GM18909 (cell line): Measurements from ENCODE around the gene STEAP3.

ENCODE experiments used
- ATAC-seq: cut with Tn5 transposase; IDR thresholded peaks from one replicate; pipeline ENCODE4 v1.9.1; 2021; ENCODE audit warnings: mild to moderate bottlenecking; ENCODE audit not compliant: unreplicated experiment, poor library complexity

The STEAP3 gene

GRCh38 chr2:119223521-119224390 lies at the start of gene STEAP3:
Gene STEAP3 (plus strand): TSS chr2:119223834. CDS start chr2:119231013, 7,179 bp downstream.
- peak; percentile 86 for ATAC-seq

- peak; percentile 68 for ATAC-seq
These were observed 49.2 kb upstream of the STEAP3 start for GRCh38 chr2:119174216-119174992.

- ATAC-seq, result no peak
These were observed 48.7 kb upstream of the STEAP3 start for GRCh38 chr2:119174993-119175347.

- no peak for ATAC-seq
These were observed 48.1 kb upstream of the STEAP3 start for GRCh38 chr2:119175517-119175916.

- ATAC-seq, result no peak
These were observed 46.3 kb upstream of the STEAP3 start for GRCh38 chr2:119177171-119177837.

- no peak for ATAC-seq
These were observed 45.8 kb upstream of the STEAP3 start for GRCh38 chr2:119177838-119178190.

- no peak for ATAC-seq
These were observed 44.9 kb upstream of the STEAP3 start for GRCh38 chr2:119178776-119179175.

- ATAC-seq, result no peak
These were observed 44.4 kb upstream of the STEAP3 start for GRCh38 chr2:119179202-119179601.

- ATAC-seq, result no peak
These were observed 43.6 kb upstream of the STEAP3 start for GRCh38 chr2:119179991-119180390.

- no peak for ATAC-seq
These were observed 42.7 kb upstream of the STEAP3 start for GRCh38 chr2:119180892-119181291.

GRCh38 chr2:119181391-119181790 lies 42.2 kb upstream of the STEAP3 start:
- ATAC-seq, result no peak

- ATAC-seq, result no peak
These were observed 41.7 kb upstream of the STEAP3 start for GRCh38 chr2:119181791-119182445.

- ATAC-seq, result no peak
These were observed 39.1 kb upstream of the STEAP3 start for GRCh38 chr2:119184512-119184911.

- ATAC-seq, result no peak
These were observed 33.1 kb upstream of the STEAP3 start for GRCh38 chr2:119190321-119191111.

GRCh38 chr2:119192893-119193292 lies 30.7 kb upstream of the STEAP3 start:
- no peak for ATAC-seq

- no peak for ATAC-seq
These were observed 28.6 kb upstream of the STEAP3 start for GRCh38 chr2:119195001-119195400.

GRCh38 chr2:119195887-119196286 lies 27.7 kb upstream of the STEAP3 start:
- ATAC-seq, result no peak

GRCh38 chr2:119196301-119197125 lies 27.1 kb upstream of the STEAP3 start:
- no peak for ATAC-seq

GRCh38 chr2:119197126-119197405 lies 26.6 kb upstream of the STEAP3 start:
- no peak for ATAC-seq
